ENCODE data around the gene RUFY2.

RUFY2 gene

GRCh38 chr10:68353537-68353936 is 53.5 kb downstream of the RUFY2 start:
- no peak overlapping the region for H3K14ac ChIP-seq (ENCODE audit: low read length)
- no peak overlapping the region for H3K9ac ChIP-seq (ENCODE audit: low read length)
- H4K12ac ChIP-seq (ENCODE audit: low read depth, low read length), result no peak overlapping the region
- H3K4me3 ChIP-seq (ENCODE audit: low read depth, low read length), result no peak overlapping the region
- no peak overlapping the region for H2BK120ac ChIP-seq (ENCODE audit: insufficient read depth, low read length, poor library complexity)
- no peak overlapping the region for H4K8ac ChIP-seq (ENCODE audit: low read depth, low read length)
- no peaks in the 10 kb centered on the region for H3K9me3 ChIP-seq (ENCODE audit: insufficient read depth, low read depth, low read length)
- H3K27ac ChIP-seq (ENCODE audit: low read depth, low read length), result no peak overlapping the region
- no peak overlapping the region for H2AK5ac ChIP-seq (ENCODE audit: low read length)
- H3K4me2 ChIP-seq (ENCODE audit: low read length), result no peak overlapping the region
- no peaks in the 10 kb centered on the region for H3K79me2 ChIP-seq (ENCODE audit: control insufficient read depth, insufficient read depth, low read length, poor library complexity)
- H3K36me3 ChIP-seq (ENCODE audit: control insufficient read depth in 1 of 2, insufficient read depth in 2 of 2, low read length in 2 of 2), result peaks cover 13 to 42% of the 10 kb centered on the region in 2 experiments
- no peak overlapping the region for H3K23ac ChIP-seq (ENCODE audit: low read length)
- WGBS (ENCODE audit: extremely low coverage, insufficient coverage, insufficient read length), result no CpG with 5 or more reads among the region's 2 CpGs
- no peaks in the 10 kb centered on the region for H3K79me1 ChIP-seq (ENCODE audit: low read length)
- no peak overlapping the region for H2AFZ ChIP-seq (ENCODE audit: insufficient read depth, low read length, poor library complexity)
- no peaks in the 10 kb centered on the region for H3K4me1 ChIP-seq (ENCODE audit: control insufficient read depth in 1 of 2, insufficient read depth in 2 of 2, low read length in 2 of 2)
- H4K91ac ChIP-seq (ENCODE audit: low read depth, low read length), result no peak overlapping the region
- no peak for DNase-seq
- H2BK12ac ChIP-seq (ENCODE audit: low read length), result no peak overlapping the region
- H3K27me3 ChIP-seq (ENCODE audit: insufficient read depth, low read length), result no peaks in the 10 kb centered on the region
- H2BK5ac ChIP-seq (ENCODE audit: low read depth, low read length, poor library complexity), result no peak overlapping the region
- no peak overlapping the region for H3K18ac ChIP-seq (ENCODE audit: low read length)
- H3K4ac ChIP-seq (ENCODE audit: low read depth, low read length), result no peak overlapping the region

- Histone ChIP-seq H3K4me2 (ENCODE audit: low read length) (no peak overlapping the region), H3K79me2 (ENCODE audit: control insufficient read depth, insufficient read depth, low read length, poor library complexity) (no peaks in the 10 kb centered on the region), H3K27me3 (ENCODE audit: insufficient read depth, low read length) (no peaks in the 10 kb centered on the region), H3K23ac (ENCODE audit: low read length) (no peak overlapping the region), H3K36me3 (ENCODE audit: control insufficient read depth in 1 of 2, insufficient read depth in 2 of 2, low read length in 2 of 2) (peaks cover 11 to 29% of the 10 kb centered on the region in 2 experiments), H3K9ac (ENCODE audit: low read length) (no peak overlapping the region), H2BK120ac (ENCODE audit: insufficient read depth, low read length, poor library complexity) (no peak overlapping the region), H4K12ac (ENCODE audit: low read depth, low read length) (no peak overlapping the region), H3K4ac (ENCODE audit: low read depth, low read length) (no peak overlapping the region), H2BK12ac (ENCODE audit: low read length) (no peak overlapping the region), H4K8ac (ENCODE audit: low read depth, low read length) (no peak overlapping the region), H4K91ac (ENCODE audit: low read depth, low read length) (no peak overlapping the region), H3K14ac (ENCODE audit: low read length) (no peak overlapping the region), H3K79me1 (ENCODE audit: low read length) (no peaks in the 10 kb centered on the region), H3K4me3 (ENCODE audit: low read depth, low read length) (no peak overlapping the region), H3K4me1 (ENCODE audit: control insufficient read depth in 1 of 2, insufficient read depth in 2 of 2, low read length in 2 of 2) (no peaks in the 10 kb centered on the region), H3K9me3 (ENCODE audit: insufficient read depth, low read depth, low read length) (no peaks in the 10 kb centered on the region), H3K18ac (ENCODE audit: low read length) (no peak overlapping the region), H2AFZ (ENCODE audit: insufficient read depth, low read length, poor library complexity) (no peak overlapping the region), H2BK5ac (ENCODE audit: low read depth, low read length, poor library complexity) (no peak overlapping the region), H3K27ac (ENCODE audit: low read depth, low read length) (no peak overlapping the region), H2AK5ac (ENCODE audit: low read length) (no peak overlapping the region)
- peak; percentile 16 to 66 for DNase-seq
- WGBS (ENCODE audit: extremely low coverage, insufficient coverage, insufficient read length), result no CpG with 5 or more reads among the region's 2 CpGs
Observed at GRCh38 chr10:68348265-68348741, 58.8 kb downstream of the RUFY2 start.

GRCh38 chr10:68346774-68347173 is 60.3 kb downstream of the RUFY2 start:
- no peak overlapping the region for H2BK5ac ChIP-seq (ENCODE audit: low read depth, low read length, poor library complexity)
- no peak overlapping the region for H2AFZ ChIP-seq (ENCODE audit: insufficient read depth, low read length, poor library complexity)
- WGBS (ENCODE audit: extremely low coverage, insufficient coverage, insufficient read length), result no CpG with 5 or more reads among the region's 4 CpGs
- H2BK12ac ChIP-seq (ENCODE audit: low read length), result no peak overlapping the region
- H3K4me2 ChIP-seq (ENCODE audit: low read length), result no peak overlapping the region
- H3K27ac ChIP-seq (ENCODE audit: low read depth, low read length), result no peak overlapping the region
- no peak overlapping the region for H3K4ac ChIP-seq (ENCODE audit: low read depth, low read length)
- no peaks in the 10 kb centered on the region for H3K27me3 ChIP-seq (ENCODE audit: insufficient read depth, low read length)
- H3K18ac ChIP-seq (ENCODE audit: low read length), result no peak overlapping the region
- no peak overlapping the region for H3K9ac ChIP-seq (ENCODE audit: low read length)
- H3K4me3 ChIP-seq (ENCODE audit: low read depth, low read length), result no peak overlapping the region
- no peak overlapping the region for H2BK120ac ChIP-seq (ENCODE audit: insufficient read depth, low read length, poor library complexity)
- H3K4me1 ChIP-seq (ENCODE audit: control insufficient read depth in 1 of 2, insufficient read depth in 2 of 2, low read length in 2 of 2), result no peaks in the 10 kb centered on the region
- H3K36me3 ChIP-seq (ENCODE audit: control insufficient read depth in 1 of 2, insufficient read depth in 2 of 2, low read length in 2 of 2), result peaks cover 8 to 22% of the 10 kb centered on the region in 2 experiments
- DNase-seq, result no peak
- no peak overlapping the region for H4K91ac ChIP-seq (ENCODE audit: low read depth, low read length)
- H3K79me1 ChIP-seq (ENCODE audit: low read length), result no peaks in the 10 kb centered on the region
- H4K8ac ChIP-seq (ENCODE audit: low read depth, low read length), result no peak overlapping the region
- H2AK5ac ChIP-seq (ENCODE audit: low read length), result no peak overlapping the region
- no peaks in the 10 kb centered on the region for H3K79me2 ChIP-seq (ENCODE audit: control insufficient read depth, insufficient read depth, low read length, poor library complexity)
- no peaks in the 10 kb centered on the region for H3K9me3 ChIP-seq (ENCODE audit: insufficient read depth, low read depth, low read length)
- no peak overlapping the region for H3K14ac ChIP-seq (ENCODE audit: low read length)
- H3K23ac ChIP-seq (ENCODE audit: low read length), result no peak overlapping the region
- H4K12ac ChIP-seq (ENCODE audit: low read depth, low read length), result peak overlapping the region; percentile 7

- no peak for DNase-seq
- no peak overlapping the region for H4K12ac ChIP-seq (ENCODE audit: low read depth, low read length)
- H3K27me3 ChIP-seq (ENCODE audit: insufficient read depth, low read length), result no peaks in the 10 kb centered on the region
- no peak overlapping the region for H3K4ac ChIP-seq (ENCODE audit: low read depth, low read length)
- no peak overlapping the region for H3K9ac ChIP-seq (ENCODE audit: low read length)
- no peaks in the 10 kb centered on the region for H3K79me2 ChIP-seq (ENCODE audit: control insufficient read depth, insufficient read depth, low read length, poor library complexity)
- H3K14ac ChIP-seq (ENCODE audit: low read length), result no peak overlapping the region
- H2BK12ac ChIP-seq (ENCODE audit: low read length), result no peak overlapping the region
- H3K79me1 ChIP-seq (ENCODE audit: low read length), result no peaks in the 10 kb centered on the region
- no peaks in the 10 kb centered on the region for H3K4me1 ChIP-seq (ENCODE audit: control insufficient read depth in 1 of 2, insufficient read depth in 2 of 2, low read length in 2 of 2)
- no peak overlapping the region for H3K27ac ChIP-seq (ENCODE audit: low read depth, low read length)
- no peak overlapping the region for H3K18ac ChIP-seq (ENCODE audit: low read length)
- H4K8ac ChIP-seq (ENCODE audit: low read depth, low read length), result no peak overlapping the region
- no CpG with 5 or more reads among the region's 4 CpGs for WGBS (ENCODE audit: extremely low coverage, insufficient coverage, insufficient read length)
- H3K36me3 ChIP-seq (ENCODE audit: control insufficient read depth in 1 of 2, insufficient read depth in 2 of 2, low read length in 2 of 2), result peaks cover 14 to 16% of the 10 kb centered on the region in 2 experiments
- no peak overlapping the region for H3K23ac ChIP-seq (ENCODE audit: low read length)
- H2AK5ac ChIP-seq (ENCODE audit: low read length), result no peak overlapping the region
- no peak overlapping the region for H2BK5ac ChIP-seq (ENCODE audit: low read depth, low read length, poor library complexity)
- no peak overlapping the region for H3K4me3 ChIP-seq (ENCODE audit: low read depth, low read length)
- no peaks in the 10 kb centered on the region for H3K9me3 ChIP-seq (ENCODE audit: insufficient read depth, low read depth, low read length)
- no peak overlapping the region for H4K91ac ChIP-seq (ENCODE audit: low read depth, low read length)
- no peak overlapping the region for H2AFZ ChIP-seq (ENCODE audit: insufficient read depth, low read length, poor library complexity)
- H3K4me2 ChIP-seq (ENCODE audit: low read length), result no peak overlapping the region
- no peak overlapping the region for H2BK120ac ChIP-seq (ENCODE audit: insufficient read depth, low read length, poor library complexity)
Observed at GRCh38 chr10:68345621-68346020, 61.5 kb downstream of the RUFY2 start.

Data from trophoblast cell (in vitro differentiated cells and primary cell).